DMS53 treated with DMSO at 0.1 percent for 48 hours (cell line): ENCODE measurements around the gene TWIST2.

Source experiments
- DNase-seq: peaks from one replicate; lab custom pipeline; 2025; ENCODE audit not compliant: unreplicated experiment; lab: John Stamatoyannopoulos, UW

Gene TWIST2

DNA sequence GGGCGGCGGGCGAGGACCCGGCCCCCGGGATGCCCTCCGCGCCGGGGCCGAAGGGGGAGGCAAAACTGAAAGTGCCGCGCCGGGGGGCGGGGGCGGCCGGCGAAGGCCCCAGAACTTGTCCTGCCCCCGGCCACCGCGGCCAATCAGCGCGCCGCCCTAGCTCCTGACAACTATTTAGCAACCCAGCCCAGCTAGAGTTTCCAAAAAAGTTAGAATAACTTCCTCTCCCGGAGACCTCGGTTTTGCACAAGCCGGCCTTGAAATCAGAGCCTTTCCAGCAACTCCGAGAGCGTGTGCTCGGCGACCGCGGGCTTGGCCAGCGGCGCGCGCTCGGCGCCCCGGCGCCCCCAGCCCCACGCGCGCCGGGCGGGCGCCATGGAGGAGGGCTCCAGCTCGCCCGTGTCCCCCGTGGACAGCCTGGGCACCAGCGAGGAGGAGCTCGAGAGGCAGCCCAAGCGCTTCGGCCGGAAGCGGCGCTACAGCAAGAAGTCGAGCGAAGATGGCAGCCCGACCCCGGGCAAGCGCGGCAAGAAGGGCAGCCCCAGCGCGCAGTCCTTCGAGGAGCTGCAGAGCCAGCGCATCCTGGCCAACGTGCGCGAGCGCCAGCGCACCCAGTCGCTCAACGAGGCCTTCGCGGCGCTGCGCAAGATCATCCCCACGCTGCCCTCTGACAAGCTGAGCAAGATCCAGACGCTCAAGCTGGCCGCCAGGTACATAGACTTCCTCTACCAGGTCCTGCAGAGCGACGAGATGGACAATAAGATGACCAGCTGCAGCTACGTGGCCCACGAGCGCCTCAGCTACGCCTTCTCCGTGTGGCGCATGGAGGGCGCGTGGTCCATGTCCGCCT, at the start of gene TWIST2:
Gene TWIST2, plus strand, starts transcription at position 245 of the 850 bp plus-strand sequence. Its CDS starts 131 bp downstream, at position 376.
- DNase-seq: no peak

DNA sequence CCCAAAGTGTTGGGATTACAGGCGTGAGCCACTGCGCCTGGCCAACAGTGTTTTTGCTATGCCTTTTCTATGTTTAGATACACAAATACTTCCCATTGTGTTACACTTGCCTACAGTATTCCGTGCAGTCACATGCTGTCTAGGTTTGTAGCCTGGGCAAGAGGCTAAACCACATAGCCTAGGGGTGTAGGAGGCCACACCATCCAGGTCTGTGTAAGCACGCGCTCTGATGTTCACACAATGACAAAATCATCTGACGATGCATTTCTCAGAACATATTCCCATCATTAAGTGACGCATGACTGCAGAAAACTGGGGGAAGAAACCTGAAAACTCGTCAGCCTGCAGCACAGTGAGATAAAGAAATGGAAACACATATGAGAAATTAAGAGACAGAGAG, 46.1 kb upstream of the TWIST2 start:
- DNase-seq: no peak

DNA sequence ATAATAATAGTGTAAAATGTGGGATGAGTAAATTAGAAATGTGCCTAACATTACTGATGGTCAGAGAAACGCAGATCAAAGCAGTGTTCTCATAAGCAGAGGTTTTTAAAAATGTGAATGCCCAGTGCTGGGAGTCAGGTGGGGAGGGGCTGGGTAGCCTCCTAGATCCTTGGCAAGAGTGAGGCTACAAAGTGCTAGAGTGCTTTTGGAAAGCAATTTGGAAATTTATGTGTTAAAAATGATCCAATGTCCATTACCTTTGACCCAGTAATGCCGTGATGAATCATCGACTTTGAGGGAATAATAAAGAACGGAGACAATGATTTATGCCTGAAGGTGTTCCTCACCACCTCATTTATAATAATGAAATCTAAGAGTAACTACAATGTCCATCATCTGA, 44.9 kb upstream of the TWIST2 start:
- no peak for DNase-seq

DNA sequence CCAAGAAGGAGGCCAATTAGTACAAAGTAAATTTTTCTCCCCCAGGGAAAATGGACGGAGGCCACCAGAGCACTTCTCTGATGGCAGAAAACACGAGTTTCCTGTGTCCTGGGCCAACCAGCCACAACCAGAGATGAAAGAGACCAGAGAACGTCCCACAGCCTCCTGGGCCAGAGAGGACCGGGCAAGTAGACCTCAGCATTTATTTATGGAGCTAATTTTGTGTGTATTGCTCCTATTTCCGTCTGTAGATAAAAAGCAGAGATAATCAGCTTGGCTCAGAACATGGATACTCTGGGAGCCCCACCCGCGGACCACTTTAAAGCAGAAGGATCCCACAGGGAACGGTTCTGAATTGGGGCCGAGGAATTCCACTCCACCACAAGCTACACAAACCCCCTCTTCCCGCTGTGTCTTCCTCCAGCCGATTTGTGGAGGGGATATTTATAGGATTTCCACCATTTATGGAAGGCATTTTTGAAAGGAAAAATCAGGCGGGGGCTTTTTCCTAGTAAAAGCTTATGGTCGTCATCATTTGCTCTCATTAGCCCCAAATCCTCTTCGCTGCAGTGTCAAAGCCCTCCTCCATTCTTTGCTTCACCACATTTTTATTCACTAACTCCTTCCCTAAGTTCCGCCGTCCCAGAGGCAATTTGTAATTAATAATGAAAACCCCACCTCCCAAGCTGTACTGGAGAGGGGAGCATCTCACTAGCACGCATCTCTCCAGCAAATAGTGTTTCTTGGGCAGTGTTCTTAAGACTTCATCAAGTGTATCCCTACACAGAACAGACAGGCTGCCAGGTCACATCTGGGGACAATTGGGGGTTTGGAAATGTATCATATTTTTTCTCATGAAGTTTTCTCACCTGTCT, 43.7 kb upstream of the TWIST2 start:
- no peak for DNase-seq

DNA sequence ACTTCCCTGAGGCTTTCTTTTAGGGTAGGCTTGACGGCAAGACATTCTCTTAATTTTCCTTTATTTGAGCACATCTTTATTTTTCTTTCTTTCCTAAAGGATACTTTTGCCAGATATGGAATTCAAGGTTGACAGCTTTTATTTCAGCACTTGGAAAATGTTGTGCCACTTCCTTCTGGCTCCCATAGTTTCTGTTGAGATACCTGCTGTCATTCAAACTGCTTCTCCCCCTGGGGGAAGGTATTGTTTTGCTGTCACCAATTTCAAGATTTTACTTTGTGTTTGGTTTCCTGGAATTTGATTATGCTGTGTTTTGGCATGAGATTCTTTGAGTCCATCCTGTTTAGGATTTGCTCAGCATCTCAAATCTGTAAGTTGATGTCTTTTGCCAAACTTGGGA, 39.1 kb upstream of the TWIST2 start:
- DNase-seq: no peak

DNA sequence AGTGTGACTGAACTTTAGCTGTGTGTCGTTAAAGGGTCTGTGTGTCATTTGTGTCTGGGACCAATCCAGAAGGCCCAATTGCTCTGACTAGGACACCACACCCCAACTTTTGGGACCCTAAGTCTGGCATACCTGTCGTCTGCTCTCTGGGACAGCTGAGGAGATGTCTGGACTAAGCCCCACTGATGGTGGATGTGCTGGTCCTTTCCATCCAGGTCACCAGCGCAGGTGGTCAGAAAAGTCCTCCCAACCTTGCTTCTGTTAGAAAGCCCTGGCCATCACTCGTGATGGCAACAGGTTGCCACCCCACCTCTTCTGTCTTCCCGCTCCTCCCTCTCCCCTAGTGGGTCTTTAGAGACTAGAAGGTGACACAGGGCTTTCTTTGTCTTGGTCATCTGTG, 37.6 kb upstream of the TWIST2 start:
- no peak for DNase-seq

DNA sequence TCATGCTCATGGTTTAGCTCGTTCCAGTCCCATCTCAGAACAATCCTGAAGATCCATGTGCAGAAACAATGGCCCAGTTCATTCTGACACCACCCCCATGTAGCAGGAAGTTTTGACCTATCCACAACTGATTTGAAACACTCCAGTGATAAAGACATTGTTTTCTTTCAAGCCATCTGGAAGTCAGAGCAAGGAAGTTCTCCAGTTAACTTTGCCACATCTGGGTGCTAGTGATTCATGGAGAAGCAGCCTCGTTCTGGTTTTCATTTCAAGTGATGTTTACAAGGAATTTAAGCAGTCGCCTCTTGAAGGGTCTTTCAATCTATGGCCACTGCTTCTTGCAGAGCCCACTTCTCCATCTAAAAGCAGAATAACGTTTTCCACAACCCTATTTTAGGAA, 36.6 kb upstream of the TWIST2 start:
- DNase-seq: no peak

DNA sequence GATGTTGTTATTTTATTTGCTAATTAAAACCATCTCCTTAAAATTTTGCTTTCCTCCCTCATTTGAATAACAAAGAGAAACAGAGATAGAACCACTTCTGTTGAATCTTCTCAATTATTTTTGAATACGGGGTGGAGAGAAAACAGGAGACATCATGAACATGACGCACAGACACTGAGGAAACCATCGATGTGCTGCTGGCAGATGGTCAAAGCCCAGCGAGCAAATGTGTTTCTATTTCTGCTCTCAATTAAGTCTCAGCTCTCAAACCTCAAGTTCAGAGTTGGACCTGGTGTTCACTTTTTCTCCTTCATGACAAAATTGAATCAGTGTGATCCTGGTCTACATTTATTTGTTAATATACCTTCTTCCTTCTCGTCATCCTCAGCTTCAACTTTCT, 36.1 kb upstream of the TWIST2 start:
- no peak for DNase-seq

DNA sequence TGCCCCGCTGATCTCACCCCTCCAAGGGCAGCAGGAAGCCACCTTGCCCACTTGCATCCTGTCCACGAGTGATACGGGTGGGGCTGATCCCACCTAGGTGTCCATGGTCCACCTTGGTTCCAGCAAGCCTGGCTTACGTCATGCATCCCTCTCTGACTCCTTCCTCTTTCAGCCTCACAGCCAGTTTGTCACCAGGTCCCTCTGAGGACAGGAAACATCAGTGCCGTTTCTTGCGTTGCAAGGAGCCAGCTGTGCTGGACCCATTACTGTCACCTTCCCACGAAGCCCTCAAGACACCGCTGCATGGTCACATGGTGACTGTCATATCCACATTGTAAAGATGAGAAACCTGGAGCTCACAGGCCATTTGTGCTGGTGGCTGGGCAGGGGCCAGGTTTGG, 34.8 kb upstream of the TWIST2 start:
- no peak for DNase-seq

DNA sequence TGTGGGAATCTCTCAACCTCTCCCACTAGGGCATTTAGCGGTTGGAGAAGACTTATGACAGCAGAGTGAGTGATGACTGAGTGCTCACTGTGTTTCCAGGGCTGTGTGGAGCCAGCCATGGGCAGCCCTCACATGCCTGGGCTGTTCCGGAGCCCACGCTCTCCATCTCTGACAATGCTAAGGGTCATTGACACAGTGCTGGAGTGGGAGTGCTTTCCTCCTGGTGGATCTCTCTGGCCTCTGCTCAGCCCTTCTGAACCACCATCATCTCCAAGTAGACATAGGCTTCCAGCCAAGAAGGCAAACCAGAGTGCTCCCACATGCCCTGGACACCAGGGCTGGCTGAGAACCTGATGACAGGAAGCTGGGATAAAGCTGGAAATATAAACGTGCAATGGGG, 33.1 kb upstream of the TWIST2 start:
- DNase-seq: no peak

DNA sequence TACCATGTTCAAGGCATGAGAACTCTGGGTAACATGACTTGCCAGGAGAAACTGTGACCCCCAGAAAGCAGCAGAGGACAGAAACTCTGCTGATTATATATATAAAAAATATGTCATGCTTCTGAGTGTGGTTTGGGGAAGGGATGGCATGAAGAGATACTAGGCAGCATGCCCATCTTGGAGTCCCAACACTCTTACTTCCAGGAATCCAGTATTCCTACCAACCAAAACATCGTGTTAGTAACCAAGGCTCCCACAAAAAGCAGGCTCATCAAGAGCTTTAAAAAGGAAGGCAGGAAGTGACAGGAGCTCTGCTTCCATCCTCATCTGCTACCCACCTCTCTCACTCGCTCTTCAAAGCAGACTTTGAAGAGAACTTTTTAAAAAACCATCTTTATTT, 31.6 kb upstream of the TWIST2 start:
- no peak for DNase-seq

DNA sequence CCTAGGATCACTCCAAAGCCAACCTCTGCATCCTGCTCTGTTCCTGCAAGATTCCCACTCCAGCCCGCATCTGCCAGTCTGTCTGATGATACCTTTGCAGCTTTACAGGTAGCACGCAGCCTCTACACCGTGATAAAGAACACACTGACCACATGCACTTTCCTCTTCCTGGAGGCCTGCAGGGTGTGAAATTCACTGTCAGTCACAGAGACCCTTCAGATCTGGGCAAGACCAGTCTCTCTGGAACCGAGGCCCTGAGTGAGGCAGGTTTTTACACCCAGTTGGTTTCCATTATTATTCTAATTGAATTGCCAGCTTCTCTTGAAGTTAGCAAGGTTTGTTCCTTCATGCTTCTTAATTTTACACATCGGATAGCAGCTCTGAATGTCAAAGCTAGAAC, 30.5 kb upstream of the TWIST2 start:
- DNase-seq: no peak

DNA sequence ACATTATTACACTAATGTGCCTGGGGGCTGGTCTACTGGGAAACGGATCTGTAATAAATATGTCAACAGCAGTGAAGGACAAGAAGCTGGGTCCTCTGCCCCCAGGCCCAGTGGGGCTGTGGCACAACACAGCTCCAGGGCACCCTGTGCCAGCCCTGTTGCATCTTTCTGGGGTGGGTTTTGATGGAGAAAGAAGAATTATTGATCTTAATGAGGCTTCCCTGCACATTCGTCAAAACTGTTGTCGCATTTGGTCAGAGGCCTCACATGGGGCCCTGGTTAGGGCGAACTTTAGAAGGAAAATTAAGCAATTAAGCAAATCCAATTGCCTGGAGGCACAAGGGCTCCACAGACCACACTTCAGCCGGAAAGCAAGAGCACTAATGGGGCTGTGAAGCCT, 30.0 kb upstream of the TWIST2 start:
- no peak for DNase-seq

DNA sequence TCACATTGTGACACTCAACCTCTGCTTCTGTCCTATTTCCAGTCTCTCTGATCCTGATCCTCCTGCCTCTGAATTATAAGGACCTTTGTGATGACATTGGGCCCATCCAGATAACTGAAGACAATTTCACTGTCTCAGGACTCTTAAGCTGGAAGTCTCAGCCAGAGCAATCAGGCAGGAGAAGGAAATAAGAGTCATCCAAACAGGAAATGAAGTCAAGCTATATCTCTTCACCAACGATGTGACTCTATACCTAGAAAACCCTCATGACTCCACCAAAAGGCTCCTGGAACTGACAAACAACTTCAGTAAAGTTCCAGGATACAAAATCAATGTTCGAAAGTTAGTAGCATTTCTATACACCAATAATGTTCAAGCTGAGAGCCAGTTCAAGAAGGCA, 29.3 kb upstream of the TWIST2 start:
- DNase-seq: no peak

DNA sequence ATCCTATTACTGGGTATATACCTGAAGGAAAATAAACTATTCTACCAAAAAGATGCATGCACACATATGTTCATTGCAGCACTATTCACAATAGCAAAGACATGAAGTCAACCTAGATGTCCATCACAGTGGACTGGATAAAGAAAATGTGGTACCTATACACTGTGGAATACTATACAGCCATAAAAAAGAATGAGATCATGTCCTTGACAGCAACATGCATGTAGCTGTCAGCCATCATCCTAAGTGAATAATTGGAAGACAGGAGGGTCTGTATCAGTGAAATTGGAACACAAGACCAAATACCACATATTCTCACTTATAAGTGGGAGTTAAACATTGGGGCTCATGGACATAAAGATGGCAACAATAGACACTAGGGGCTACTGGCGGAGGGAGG, 27.7 kb upstream of the TWIST2 start:
- no peak for DNase-seq

DNA sequence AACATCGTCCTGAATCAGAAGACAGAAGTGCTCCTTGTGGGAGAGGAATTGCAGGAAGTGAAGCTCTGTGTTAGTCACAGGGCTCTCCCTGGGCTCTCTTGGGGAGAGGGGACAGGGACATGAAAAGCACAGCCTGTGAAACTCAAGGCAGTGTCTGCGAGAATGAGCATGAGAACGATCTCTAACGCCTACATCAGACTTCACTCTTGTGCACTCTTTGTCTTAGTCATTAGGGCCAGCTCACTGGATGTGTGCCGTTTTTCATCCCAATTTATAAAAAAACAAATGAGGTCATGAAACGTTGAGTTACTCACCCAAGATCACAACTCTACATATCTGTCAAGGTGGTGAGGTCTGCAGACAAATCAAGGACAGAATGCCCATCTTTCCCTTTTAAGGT, 27.0 kb upstream of the TWIST2 start:
- DNase-seq: no peak

DNA sequence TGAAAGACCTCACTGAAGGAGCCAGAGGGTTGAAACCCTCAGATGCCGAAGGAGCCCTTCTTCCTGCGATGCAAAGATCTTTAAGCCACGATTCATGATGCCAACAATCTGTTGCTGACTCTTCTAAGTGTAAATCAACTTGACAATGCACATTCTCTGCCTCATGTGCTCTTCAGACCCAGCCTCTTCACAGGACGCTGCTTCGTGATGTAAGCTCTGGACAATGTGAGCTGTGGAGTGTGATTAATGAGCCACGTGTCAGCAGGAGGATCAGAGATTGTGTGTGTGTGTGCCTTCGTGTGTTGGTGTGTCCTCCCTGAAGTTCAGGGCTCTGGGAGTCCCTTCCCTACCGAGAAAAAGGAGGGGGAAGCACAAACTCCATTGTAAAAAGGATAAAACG, 26.5 kb upstream of the TWIST2 start:
- DNase-seq: no peak

DNA sequence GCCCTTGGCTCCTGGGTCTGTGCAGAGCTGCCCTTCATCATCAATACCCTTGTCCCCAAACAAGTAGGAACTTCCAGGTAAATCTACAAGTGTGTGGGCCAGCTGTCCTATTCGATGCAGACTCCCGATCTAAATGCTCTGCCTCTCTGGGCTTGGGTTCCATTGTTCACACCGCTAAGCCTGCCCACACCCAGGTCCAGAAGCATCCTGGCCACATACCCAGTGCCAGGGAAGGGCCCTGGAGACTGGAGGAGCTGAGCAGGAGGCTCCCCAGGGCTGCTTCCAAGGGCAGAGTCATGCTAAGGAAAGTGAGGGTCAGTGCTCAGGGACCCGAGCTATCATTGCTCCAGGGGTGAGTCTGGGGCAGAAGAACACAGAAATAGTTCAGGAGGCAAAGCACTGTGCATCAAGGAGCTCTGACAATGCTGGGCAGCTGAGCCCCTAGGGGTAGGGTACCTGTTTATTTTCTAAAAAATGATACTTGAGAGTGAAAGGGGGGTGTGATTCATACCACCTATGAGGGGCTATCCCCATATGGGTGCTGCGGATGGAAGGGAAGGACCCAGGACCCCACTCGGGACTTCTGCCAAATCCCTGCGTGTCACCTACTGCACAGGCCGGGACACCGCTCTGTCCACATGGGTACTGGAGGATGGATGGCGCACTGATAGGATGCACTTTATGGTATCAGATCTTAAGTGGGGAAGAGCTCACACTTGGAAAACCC, 25.8 kb upstream of the TWIST2 start:
- DNase-seq: no peak

DNA sequence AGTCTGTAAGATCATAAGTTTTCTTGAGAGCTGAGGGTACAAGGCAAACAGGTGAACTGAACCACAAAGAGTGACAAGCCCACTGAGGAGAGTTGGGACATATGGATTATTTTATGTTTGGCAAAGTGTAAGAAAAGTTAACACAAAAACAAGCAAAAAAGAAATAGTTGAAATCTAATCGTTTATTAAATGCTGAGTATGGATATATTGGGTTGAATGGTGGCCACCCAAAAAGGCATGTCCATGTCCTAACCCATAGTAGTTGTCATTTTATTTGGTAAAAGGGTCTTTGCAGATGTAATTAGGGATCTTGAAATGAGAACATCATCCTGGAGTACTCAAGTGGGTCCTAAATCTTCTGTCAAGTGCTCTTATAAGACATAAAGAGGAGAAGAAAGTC, 24.9 kb upstream of the TWIST2 start:
- no peak for DNase-seq

DNA sequence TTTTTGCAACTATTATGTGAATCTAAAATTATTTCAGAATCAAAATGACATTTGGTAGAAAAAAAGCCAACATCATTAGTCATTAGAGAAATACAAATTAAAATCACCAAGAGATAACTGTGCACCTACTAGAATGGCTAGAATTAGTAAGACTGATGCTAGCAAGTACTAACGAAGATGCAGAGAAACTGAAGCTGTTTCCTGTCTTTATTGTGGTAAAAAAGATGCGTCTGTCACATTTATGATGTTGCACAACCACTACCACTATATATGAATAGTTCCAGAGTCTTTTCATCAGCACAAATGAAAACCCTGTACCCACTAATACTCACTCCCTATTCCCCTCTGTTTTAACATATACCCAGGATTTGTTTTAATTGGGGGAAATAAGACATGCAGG, 16.7 kb upstream of the TWIST2 start:
- no peak for DNase-seq

DNA sequence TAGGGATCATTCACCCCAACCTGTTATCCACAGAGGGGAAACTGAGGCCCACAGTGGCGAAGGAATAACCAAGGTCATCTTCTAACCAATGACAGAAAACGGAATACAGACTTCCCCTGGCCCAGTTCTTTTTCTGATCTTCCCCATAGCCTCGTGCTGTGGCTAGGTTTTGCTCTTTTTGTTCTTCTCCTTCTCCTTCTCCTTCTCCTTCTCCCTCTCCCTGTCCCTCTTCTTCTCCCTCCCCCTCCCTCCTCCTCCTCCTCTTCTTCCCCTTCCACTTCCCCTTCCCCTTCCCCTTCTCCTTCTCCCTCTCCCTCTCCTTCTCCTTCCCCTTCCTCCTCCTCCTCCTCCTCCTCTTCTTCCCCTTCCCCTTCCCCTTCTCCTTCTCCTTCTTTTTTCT, 12.9 kb upstream of the TWIST2 start:
- no peak for DNase-seq
